HL-60 (cell line): ENCODE results near the gene ORC3.

Source experiments
- POLR2AphosphoS5 ChIP-seq: IDR thresholded peaks from 2 replicates; pipeline ENCODE4 v1.6.1; 2012; ENCODE audit warnings: low read depth
- TF ChIP-seq, protein P1 (sequence below): IDR thresholded peaks from one replicate; pipeline ENCODE4 v1.5.1; 2011; ENCODE audit warnings: low read length, control low read depth, inconsistent platforms; ENCODE audit not compliant: insufficient read depth

DNA sequence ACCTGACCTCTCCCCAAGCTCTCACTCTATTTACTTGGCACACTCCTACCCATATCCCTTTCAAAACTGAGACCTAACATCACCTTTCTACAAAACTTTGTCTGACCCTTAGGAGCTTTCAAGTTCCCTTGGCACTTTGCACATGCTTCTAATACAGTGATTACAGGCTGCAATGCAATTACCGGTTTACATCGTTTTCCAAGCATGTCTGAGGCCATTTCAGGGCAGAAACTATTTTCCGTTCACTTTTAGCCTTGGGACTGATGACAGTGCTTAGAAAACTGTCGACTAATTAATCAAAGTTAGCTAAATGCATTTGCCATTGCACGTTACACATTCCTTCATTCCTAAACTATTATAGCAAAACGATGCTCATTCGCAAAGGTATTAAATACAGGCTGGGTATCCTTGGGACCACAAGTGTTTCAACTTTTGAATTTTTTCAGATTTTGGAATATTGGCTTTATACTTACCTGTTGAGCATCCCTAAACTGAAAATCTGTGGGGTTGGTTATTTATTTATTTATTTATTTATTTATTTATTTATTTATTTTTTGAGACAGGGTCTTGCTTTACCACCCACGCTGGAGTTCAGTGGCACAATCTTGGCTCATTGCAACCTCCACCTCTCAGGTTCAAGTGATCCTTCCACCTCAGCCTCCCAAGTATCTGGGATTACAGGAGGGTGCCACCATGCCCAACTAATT is 3.4 kb upstream of the ORC3 start:
- no peak for TF ChIP-seq POLR2AphosphoS5
- TF ChIP-seq, protein P1, sequence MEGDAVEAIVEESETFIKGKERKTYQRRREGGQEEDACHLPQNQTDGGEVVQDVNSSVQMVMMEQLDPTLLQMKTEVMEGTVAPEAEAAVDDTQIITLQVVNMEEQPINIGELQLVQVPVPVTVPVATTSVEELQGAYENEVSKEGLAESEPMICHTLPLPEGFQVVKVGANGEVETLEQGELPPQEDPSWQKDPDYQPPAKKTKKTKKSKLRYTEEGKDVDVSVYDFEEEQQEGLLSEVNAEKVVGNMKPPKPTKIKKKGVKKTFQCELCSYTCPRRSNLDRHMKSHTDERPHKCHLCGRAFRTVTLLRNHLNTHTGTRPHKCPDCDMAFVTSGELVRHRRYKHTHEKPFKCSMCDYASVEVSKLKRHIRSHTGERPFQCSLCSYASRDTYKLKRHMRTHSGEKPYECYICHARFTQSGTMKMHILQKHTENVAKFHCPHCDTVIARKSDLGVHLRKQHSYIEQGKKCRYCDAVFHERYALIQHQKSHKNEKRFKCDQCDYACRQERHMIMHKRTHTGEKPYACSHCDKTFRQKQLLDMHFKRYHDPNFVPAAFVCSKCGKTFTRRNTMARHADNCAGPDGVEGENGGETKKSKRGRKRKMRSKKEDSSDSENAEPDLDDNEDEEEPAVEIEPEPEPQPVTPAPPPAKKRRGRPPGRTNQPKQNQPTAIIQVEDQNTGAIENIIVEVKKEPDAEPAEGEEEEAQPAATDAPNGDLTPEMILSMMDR: no peak
